H9 (cell line): ENCODE results near the gene GGCX. TPM values are rescaled to one million over a fixed set of nuclear protein-coding genes. Genes with fewer than 3 reads are reported as not detected.

Experiments used
- DNase-seq: peaks from one replicate; pipeline ENCODE4 v3.0.0-alpha.2; 2017
- H2AFZ ChIP-seq: one replicate; pipeline ENCODE4 v1.6.1; 2013; ENCODE audit warnings: mild to moderate bottlenecking, low read length, control low read depth, moderate library complexity
- H2AK5ac ChIP-seq: 2 replicates; pipeline ENCODE4 v1.6.1; 2013; ENCODE audit warnings: low read length, control low read depth, mixed read lengths; ENCODE audit not compliant: insufficient read length
- H2BK120ac ChIP-seq: one replicate; pipeline ENCODE4 v1.6.1; 2013; ENCODE audit warnings: low read depth, mild to moderate bottlenecking, low read length, control low read depth, inconsistent platforms; ENCODE audit not compliant: poor library complexity, severe bottlenecking
- H2BK12ac ChIP-seq: 2 replicates; pipeline ENCODE4 v1.6.1; 2013; ENCODE audit warnings: low read length, control low read depth, mixed read lengths, low read depth; ENCODE audit not compliant: insufficient read length
- H2BK15ac ChIP-seq: 2 replicates; pipeline ENCODE4 v1.6.1; 2013; ENCODE audit warnings: low read depth, low read length, control low read depth
- H2BK20ac ChIP-seq: one replicate; pipeline ENCODE4 v1.6.1; 2013; ENCODE audit warnings: low read depth, mild to moderate bottlenecking, low read length, control low read depth, inconsistent platforms; ENCODE audit not compliant: poor library complexity, severe bottlenecking
- H2BK5ac ChIP-seq: 2 replicates; pipeline ENCODE4 v1.6.1; 2013; ENCODE audit warnings: low read length, control low read depth, mixed read lengths; ENCODE audit not compliant: insufficient read length
- H3K14ac ChIP-seq: 2 replicates; pipeline ENCODE4 v1.6.1; 2013; ENCODE audit warnings: low read length, control low read depth; ENCODE audit not compliant: insufficient read depth
- H3K18ac ChIP-seq: 2 replicates; pipeline ENCODE4 v1.6.1; 2013; ENCODE audit warnings: low read depth, mild to moderate bottlenecking, mixed read lengths, low read length, control low read depth; ENCODE audit not compliant: insufficient read length
- H3K23ac ChIP-seq: 2 replicates; pipeline ENCODE4 v1.6.1; 2013; ENCODE audit warnings: low read length, control low read depth, mixed read lengths, low read depth; ENCODE audit not compliant: insufficient read length
- H3K23me2 ChIP-seq: 2 replicates; pipeline ENCODE4 v1.6.1; 2013; ENCODE audit warnings: low read depth, mild to moderate bottlenecking, mixed read lengths, low read length, control low read depth; ENCODE audit not compliant: insufficient read length, poor library complexity, severe bottlenecking
- H3K27ac ChIP-seq: 2 replicates; pipeline ENCODE4 v1.5.1; 2013; ENCODE audit warnings: low read length, control low read depth, mixed read lengths, low read depth; ENCODE audit not compliant: insufficient read length
- H3K27me3 ChIP-seq: 2 replicates; pipeline ENCODE4 v1.6.1; 2013; ENCODE audit warnings: low read length, control low read depth, inconsistent platforms; ENCODE audit not compliant: insufficient read depth
- H3K4ac ChIP-seq: 2 replicates; pipeline ENCODE4 v1.6.1; 2013; ENCODE audit warnings: low read depth, mild to moderate bottlenecking, control low read depth, inconsistent platforms, low read length, moderate library complexity
- H3K4me1 ChIP-seq: 2 replicates; pipeline ENCODE4 v1.6.1; 2013; ENCODE audit warnings: low read length, control low read depth, inconsistent platforms; ENCODE audit not compliant: insufficient read depth
- H3K4me2 ChIP-seq: 2 replicates; pipeline ENCODE4 v1.6.1; 2013; ENCODE audit warnings: low read length, control low read depth, mixed read lengths; ENCODE audit not compliant: insufficient read length, insufficient read depth
- H3K56ac ChIP-seq: 2 replicates; pipeline ENCODE4 v1.6.1; 2013; ENCODE audit warnings: low read depth, mild to moderate bottlenecking, mixed read lengths, low read length, control low read depth; ENCODE audit not compliant: insufficient read length
- H3K79me1 ChIP-seq: 2 replicates; pipeline ENCODE4 v1.6.1; 2013; ENCODE audit warnings: low read depth, mild to moderate bottlenecking, moderate library complexity, low read length, control low read depth, inconsistent platforms; ENCODE audit not compliant: insufficient read depth, poor library complexity, severe bottlenecking
- H3K79me2 ChIP-seq: 2 replicates; pipeline ENCODE4 v1.6.1; 2013; ENCODE audit warnings: low read length, control low read depth, inconsistent platforms; ENCODE audit not compliant: insufficient read depth
- H3K9ac ChIP-seq: 2 replicates; pipeline ENCODE4 v1.6.1; 2013; ENCODE audit warnings: low read length, control low read depth, mixed read lengths; ENCODE audit not compliant: insufficient read length; ENCODE audit errors: extremely low read depth
- H3K9me3 ChIP-seq: one replicate; pipeline ENCODE4 v1.6.1; 2013; ENCODE audit warnings: low read depth, low read length, inconsistent platforms; ENCODE audit not compliant: control insufficient read depth
- H3T11ph ChIP-seq: one replicate; pipeline ENCODE4 v1.6.1; 2013; ENCODE audit warnings: mild to moderate bottlenecking, low read length, control low read depth, inconsistent platforms
- H4K20me1 ChIP-seq: one replicate; pipeline ENCODE4 v1.6.1; 2013; ENCODE audit not compliant: control insufficient read depth, insufficient read length, insufficient read depth
- H4K5ac ChIP-seq: 2 replicates; pipeline ENCODE4 v1.6.1; 2013; ENCODE audit warnings: low read depth, mild to moderate bottlenecking, mixed read lengths, low read length, control low read depth; ENCODE audit not compliant: insufficient read length
- H4K8ac ChIP-seq: replicated peaks from 2 replicates; pipeline ENCODE4 v1.6.1; 2013; ENCODE audit warnings: low read length, control low read depth, mixed read lengths, low read depth; ENCODE audit not compliant: insufficient read length
- H4K91ac ChIP-seq: 2 replicates; pipeline ENCODE4 v1.6.1; 2013; ENCODE audit warnings: low read depth, mild to moderate bottlenecking, moderate library complexity, mixed read lengths, low read length, control low read depth; ENCODE audit not compliant: insufficient read length
- H3K27ac Mint-ChIP-seq, 3 experiments: 2 replicates in 2 of 3; 3 replicates in 1 of 3; pipeline ENCODE4 v1.8.0; 2020 to 2021; ENCODE audit warnings: mixed read lengths in 3 of 3, mild to moderate bottlenecking in 1 of 3, moderate library complexity in 1 of 3
- H3K27me3 Mint-ChIP-seq: 2 replicates; pipeline ENCODE4 v1.8.0; 2021; ENCODE audit warnings: low read depth, mild to moderate bottlenecking, moderate library complexity, mixed read lengths
- H3K36me3 Mint-ChIP-seq, 3 experiments: 2 replicates in 2 of 3; 3 replicates in 1 of 3; pipeline ENCODE4 v1.8.0; 2020 to 2021; ENCODE audit warnings: low read depth in 3 of 3, mixed read lengths in 3 of 3; ENCODE audit not compliant: insufficient read depth in 1 of 3
- H3K4me1 Mint-ChIP-seq, 2 experiments: 2 replicates each; pipeline ENCODE4 v1.8.0; 2020; ENCODE audit warnings: mixed read lengths in 2 of 2
- H3K4me3 Mint-ChIP-seq, 2 experiments: 2 replicates in 1 of 2; 3 replicates in 1 of 2; pipeline ENCODE4 v1.8.0; 2020 to 2021; ENCODE audit warnings: mild to moderate bottlenecking in 2 of 2, mixed read lengths in 2 of 2, moderate library complexity in 1 of 2
- H3K9me3 Mint-ChIP-seq, 2 experiments: 2 replicates in 1 of 2; 3 replicates in 1 of 2; pipeline ENCODE4 v1.8.0; 2020; ENCODE audit warnings: mild to moderate bottlenecking in 2 of 2, mixed read lengths in 2 of 2, moderate library complexity in 1 of 2
- WGBS: extraction: QIAGEN DNeasy Blood & Tissue Kit; methylation state at CpG from one replicate; pipeline ENCODE4 v1.1.7; 2013; ENCODE audit warnings: missing lambda C conversion rate, low lambda C conversion rate, mixed read lengths; ENCODE audit not compliant: insufficient read length; ENCODE audit errors: extremely low coverage; 5-methylcytosine and 5-hydroxymethylcytosine counted together
- total RNA-seq: library from RNA; stranded (reverse); gene quantifications from 2 replicates; pipeline ENCODE4 v1.2.1, GENCODE V29; 2021
- TF ChIP-seq, protein P1 (sequence below): fragments of 200-600 bp; sonication (generic); conservative IDR thresholded peaks from 3 replicates; pipeline ENCODE4 v1.8.0; 2021; ENCODE audit warnings: antibody characterized with exemption, mild to moderate bottlenecking

The GGCX gene
- total RNA-seq, 1 experiment from 2014 or later, result 32.9 TPM

DNA sequence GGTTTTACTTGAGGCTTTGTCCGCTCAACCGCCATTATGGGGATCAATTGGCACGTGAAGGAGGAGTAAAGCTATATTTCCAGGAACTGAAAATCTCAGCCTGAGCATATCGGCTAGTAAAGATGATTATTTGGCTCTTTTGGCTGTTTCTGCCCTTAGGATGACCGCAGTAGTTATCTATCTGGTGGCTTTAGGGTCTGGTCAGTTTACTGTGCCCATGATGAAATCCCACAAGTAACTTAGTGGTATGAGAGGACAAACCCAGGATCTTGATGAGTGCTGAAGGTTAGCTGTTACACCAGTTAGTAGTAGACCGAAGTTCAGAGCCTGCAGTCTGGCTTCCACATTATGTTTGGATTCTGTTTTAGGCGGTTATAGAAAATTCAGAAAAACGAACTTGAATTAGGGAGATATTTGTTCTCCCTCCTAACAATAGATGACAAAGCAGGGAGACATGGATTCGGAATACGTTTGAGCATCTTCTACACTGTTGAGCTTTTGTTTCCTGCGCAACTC is 21.1 kb downstream of the GGCX start:
- no peaks in the 10 kb centered on the region for H3K9me3 ChIP-seq
- H2BK120ac ChIP-seq, result no peak overlapping the region
- H3K4me3 Mint-ChIP-seq, result peak overlapping the region; percentile 95 to 98
- H2BK20ac ChIP-seq, result no peak overlapping the region
- TF ChIP-seq, protein P1, sequence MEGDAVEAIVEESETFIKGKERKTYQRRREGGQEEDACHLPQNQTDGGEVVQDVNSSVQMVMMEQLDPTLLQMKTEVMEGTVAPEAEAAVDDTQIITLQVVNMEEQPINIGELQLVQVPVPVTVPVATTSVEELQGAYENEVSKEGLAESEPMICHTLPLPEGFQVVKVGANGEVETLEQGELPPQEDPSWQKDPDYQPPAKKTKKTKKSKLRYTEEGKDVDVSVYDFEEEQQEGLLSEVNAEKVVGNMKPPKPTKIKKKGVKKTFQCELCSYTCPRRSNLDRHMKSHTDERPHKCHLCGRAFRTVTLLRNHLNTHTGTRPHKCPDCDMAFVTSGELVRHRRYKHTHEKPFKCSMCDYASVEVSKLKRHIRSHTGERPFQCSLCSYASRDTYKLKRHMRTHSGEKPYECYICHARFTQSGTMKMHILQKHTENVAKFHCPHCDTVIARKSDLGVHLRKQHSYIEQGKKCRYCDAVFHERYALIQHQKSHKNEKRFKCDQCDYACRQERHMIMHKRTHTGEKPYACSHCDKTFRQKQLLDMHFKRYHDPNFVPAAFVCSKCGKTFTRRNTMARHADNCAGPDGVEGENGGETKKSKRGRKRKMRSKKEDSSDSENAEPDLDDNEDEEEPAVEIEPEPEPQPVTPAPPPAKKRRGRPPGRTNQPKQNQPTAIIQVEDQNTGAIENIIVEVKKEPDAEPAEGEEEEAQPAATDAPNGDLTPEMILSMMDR, result no peak
- H3K9me3 Mint-ChIP-seq, result peaks cover 0 to 3% of the 10 kb centered on the region in 2 experiments; a peak in 1 of 5 replicates
- H3K79me2 ChIP-seq, result peaks cover 25% of the 10 kb centered on the region
- no peak overlapping the region for H2BK5ac ChIP-seq
- peak overlapping the region; percentile 3 for H4K5ac ChIP-seq
- H3K27me3 Mint-ChIP-seq, result peaks cover 5% of the 10 kb centered on the region; the same call in 1 of the 2 replicates
- H3K79me1 ChIP-seq, result no peaks in the 10 kb centered on the region
- peak overlapping the region; percentile 86 for H3K4me2 ChIP-seq
- H3T11ph ChIP-seq, result no peak overlapping the region
- no peak overlapping the region for H2BK15ac ChIP-seq
- H2AK5ac ChIP-seq, result no peak overlapping the region
- H3K27ac Mint-ChIP-seq, result peak overlapping the region; percentile 88 to 97 (median 96)
- peak overlapping the region; percentile 40 for H3K27ac ChIP-seq
- no peak overlapping the region for H3K56ac ChIP-seq
- peaks cover 43 to 57% of the 10 kb centered on the region in 2 experiments for H3K4me1 Mint-ChIP-seq
- H4K8ac ChIP-seq, result no peak overlapping the region
- no peak overlapping the region for H3K4ac ChIP-seq
- no peak overlapping the region for H2AFZ ChIP-seq
- H3K9ac ChIP-seq, result peak overlapping the region; percentile 96
- H3K4me1 ChIP-seq, result 0 out of 2 replicates have a peak, but pooled peaks cover 2% of the 10 kb centered on the region
- H3K18ac ChIP-seq, result peak overlapping the region; percentile 8
- DNase-seq, result no peak
- H3K36me3 Mint-ChIP-seq, result peaks cover 50 to 64% (median 60%) of the 10 kb centered on the region in 3 experiments
- no CpG with 5 or more reads among the region's 11 CpGs for WGBS
- no peak overlapping the region for H3K23ac ChIP-seq
- no peaks in the 10 kb centered on the region for H4K20me1 ChIP-seq
- H3K23me2 ChIP-seq, result peaks cover 17% of the 10 kb centered on the region
- H3K27me3 ChIP-seq, result no peaks in the 10 kb centered on the region
- H2BK12ac ChIP-seq, result no peak overlapping the region
- H4K91ac ChIP-seq, result no peak overlapping the region
- peak overlapping the region; percentile 44; the same call in 1 of the 2 replicates for H3K14ac ChIP-seq
